ENCODE results near the gene WNK4.

The WNK4 gene

DNA sequence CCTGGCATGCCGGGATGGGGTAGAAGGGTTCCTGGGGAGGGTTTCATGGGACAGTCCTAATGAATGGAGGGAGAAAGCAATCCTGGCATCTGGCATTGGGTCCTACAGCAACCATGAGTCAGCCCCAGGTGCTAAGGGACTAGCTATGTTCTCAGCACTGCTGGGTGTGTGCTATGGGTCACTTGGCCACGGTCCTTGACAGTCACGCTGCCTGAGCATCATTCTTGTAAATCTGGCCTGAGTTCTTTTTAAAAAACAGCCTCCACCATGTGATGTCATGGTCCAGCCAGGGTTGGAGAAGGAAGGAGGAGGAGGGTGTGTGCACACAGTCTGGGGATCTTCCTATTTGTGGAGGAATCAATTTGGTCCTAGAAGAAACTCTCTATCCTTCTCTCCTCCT, 25.6 kb upstream of the WNK4 start:
- TF ChIP-seq, protein P1, sequence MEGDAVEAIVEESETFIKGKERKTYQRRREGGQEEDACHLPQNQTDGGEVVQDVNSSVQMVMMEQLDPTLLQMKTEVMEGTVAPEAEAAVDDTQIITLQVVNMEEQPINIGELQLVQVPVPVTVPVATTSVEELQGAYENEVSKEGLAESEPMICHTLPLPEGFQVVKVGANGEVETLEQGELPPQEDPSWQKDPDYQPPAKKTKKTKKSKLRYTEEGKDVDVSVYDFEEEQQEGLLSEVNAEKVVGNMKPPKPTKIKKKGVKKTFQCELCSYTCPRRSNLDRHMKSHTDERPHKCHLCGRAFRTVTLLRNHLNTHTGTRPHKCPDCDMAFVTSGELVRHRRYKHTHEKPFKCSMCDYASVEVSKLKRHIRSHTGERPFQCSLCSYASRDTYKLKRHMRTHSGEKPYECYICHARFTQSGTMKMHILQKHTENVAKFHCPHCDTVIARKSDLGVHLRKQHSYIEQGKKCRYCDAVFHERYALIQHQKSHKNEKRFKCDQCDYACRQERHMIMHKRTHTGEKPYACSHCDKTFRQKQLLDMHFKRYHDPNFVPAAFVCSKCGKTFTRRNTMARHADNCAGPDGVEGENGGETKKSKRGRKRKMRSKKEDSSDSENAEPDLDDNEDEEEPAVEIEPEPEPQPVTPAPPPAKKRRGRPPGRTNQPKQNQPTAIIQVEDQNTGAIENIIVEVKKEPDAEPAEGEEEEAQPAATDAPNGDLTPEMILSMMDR (IDR thresholded peaks at IDR 0.05; ENCODE audit: low read depth, low read length), result no peak
- Histone ChIP-seq H3K9me3 (ENCODE audit: severe bottlenecking) (no peaks in the 10 kb centered on the region), H3K4me3 (ENCODE audit: low read depth, low read length) (no peak overlapping the region), H3K36me3 (peaks cover 11% of the 10 kb centered on the region), H3K27ac (no peak overlapping the region), H3K27me3 (ENCODE audit: insufficient read depth, low read depth, severe bottlenecking) (no peaks in the 10 kb centered on the region)
- DNase-seq, result no peak

DNA sequence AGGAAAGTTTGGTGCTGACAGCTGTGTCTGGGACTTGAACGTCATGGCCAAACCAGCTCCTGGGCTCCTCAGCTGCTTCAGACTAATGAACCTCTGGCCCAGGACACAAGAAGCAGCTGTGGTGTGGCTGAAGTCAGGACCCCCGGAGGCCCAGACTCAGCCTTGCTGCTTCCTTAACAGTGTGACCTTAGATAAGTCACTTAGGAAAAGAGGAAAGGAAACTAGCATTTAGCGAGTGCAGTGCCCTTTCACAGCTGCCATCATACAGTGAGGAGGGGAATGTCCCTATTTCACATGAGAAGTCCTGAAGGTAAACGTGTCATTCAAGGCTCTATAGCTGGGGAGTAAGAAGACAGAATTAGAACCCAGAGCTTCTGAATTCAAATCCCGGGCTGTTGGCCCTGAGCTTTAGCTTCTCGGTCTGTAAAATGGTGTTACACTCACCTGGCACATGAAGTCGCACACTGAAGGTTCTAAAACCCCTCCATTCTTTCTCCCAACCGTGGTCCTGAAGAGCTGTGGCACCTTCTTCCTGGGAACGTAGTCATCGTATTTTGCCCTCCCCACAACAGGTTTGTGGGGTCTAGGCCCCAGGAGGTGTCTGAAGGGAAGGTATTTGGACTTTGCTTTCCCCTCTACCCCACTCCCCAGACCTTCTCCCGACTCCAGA, 20.3 kb upstream of the WNK4 start:
- Histone ChIP-seq H3K27me3 (ENCODE audit: insufficient read depth, low read depth, severe bottlenecking) (no peaks in the 10 kb centered on the region), H3K4me3 (ENCODE audit: low read depth, low read length) (peak overlapping the region; percentile 78), H3K9me3 (ENCODE audit: severe bottlenecking) (no peaks in the 10 kb centered on the region), H3K27ac (peak overlapping the region; percentile 70; the same call in 1 of the 2 replicates), H3K36me3 (peaks cover 11% of the 10 kb centered on the region)
- no peak for DNase-seq
- TF ChIP-seq, protein P1 (IDR thresholded peaks at IDR 0.05; ENCODE audit: low read depth, low read length), result no peak

DNA sequence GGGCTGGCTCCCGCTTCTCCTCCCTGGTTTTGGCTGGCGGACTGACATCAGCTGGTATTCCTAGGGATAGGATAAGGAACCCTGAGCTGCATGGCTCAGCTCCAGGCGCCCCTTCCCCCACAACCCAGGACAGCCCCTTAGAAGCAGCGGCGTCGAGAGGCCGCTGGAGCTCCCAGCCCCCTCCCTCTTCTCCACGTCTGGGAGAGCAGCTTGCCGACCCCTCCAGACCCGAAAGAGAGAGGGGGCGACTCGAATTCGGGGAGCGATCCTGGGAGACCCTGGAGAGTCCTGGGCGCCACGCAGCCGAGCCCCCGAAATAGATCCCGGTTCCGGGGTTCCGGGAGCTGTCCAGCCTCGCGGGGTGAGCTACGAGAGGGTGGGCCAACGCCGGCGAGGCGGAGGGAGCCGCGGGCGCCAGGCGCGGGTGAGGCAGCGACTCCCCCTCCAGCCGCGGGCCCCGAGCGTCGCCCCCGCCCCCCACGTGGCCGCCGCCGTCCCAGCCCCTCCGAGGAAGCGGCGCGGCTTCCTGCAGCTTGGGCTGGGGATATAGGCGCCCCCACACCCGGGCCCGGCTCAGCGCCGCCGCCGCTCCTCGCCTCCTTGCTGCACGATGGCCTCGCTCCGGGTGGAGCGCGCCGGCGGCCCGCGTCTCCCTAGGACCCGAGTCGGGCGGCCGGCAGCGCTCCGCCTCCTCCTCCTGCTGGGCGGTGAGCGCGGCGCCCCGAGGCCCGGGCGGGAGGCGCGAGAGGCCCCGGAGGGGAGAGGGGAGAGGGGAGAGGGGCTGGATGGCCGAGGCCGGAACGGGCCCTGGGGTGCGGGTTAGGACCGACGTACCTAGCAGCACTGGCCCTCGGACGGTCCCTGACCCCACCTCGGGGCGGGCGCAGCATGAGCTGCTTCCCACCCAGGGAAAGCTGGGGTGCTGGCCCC, 19.5 kb upstream of the WNK4 start, which contains the start of gene RAMP2:
RAMP2 (plus strand) TSS at position 576 of the 930 bp plus-strand sequence; CDS start at position 611, 35 bp downstream.
- Histone ChIP-seq H3K27me3 (ENCODE audit: insufficient read depth, low read depth, severe bottlenecking) (no peaks in the 10 kb centered on the region), H3K27ac (peak within 1 kb of the TSS; percentile 70), H3K36me3 (peaks cover 11% of the 10 kb centered on the region), H3K9me3 (ENCODE audit: severe bottlenecking) (no peaks in the 10 kb centered on the region), H3K4me3 (ENCODE audit: low read depth, low read length) (peak within 1 kb of the TSS; percentile 78)
- DNase-seq, result peak; percentile 69
- TF ChIP-seq, protein P1 (IDR thresholded peaks at IDR 0.05; ENCODE audit: low read depth, low read length), result no peak

DNA sequence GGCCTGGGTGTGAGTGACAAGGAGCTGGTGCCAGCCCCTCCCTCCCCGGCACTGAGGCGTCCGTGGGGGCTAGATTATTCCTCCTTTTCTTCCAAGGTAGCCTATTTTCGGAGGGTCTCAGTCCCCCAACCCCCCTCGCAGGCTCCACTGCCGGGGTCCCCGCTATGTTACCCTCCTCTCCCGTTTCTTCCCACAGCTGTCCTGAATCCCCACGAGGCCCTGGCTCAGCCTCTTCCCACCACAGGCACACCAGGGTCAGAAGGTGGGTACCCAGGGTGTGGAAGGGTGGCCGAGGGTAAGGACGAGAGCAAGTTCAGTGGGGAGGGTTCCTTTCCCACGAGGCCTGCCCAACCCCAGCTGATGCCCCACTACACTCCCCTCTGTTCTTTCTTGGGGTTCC, 18.8 kb upstream of the WNK4 start:
- DNase-seq, result no peak
- Histone ChIP-seq H3K4me3 (ENCODE audit: low read depth, low read length) (peak overlapping the region; percentile 78), H3K27ac (peak overlapping the region; percentile 70), H3K36me3 (peaks cover 11% of the 10 kb centered on the region), H3K27me3 (ENCODE audit: insufficient read depth, low read depth, severe bottlenecking) (no peaks in the 10 kb centered on the region), H3K9me3 (ENCODE audit: severe bottlenecking) (no peaks in the 10 kb centered on the region)
- TF ChIP-seq, protein P1 (IDR thresholded peaks at IDR 0.05; ENCODE audit: low read depth, low read length), result no peak

DNA sequence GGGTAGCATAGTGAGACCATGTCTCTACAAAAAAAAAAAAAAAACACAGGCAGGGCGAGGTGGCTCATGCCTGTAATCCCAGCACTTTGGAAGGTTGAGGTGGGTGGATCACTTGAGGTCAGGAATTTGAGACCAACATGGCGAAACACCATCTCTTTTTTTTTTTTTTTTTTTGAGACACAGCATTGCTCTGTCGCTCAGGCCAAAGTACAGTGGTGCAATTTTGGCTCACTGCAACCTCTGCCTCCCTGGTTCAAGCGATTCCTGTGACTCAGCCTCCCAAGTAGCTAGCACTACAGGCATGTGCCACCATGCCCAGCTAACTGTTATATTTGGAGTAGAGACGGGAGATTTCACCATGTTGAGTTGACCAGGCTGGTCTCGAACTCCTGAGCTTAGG, 14.3 kb upstream of the WNK4 start:
- Histone ChIP-seq H3K9me3 (ENCODE audit: severe bottlenecking) (no peaks in the 10 kb centered on the region), H3K36me3 (no peaks in the 10 kb centered on the region), H3K27me3 (ENCODE audit: insufficient read depth, low read depth, severe bottlenecking) (no peaks in the 10 kb centered on the region), H3K27ac (no peak overlapping the region), H3K4me3 (ENCODE audit: low read depth, low read length) (no peak overlapping the region)
- DNase-seq, result no peak
- TF ChIP-seq, protein P1 (IDR thresholded peaks at IDR 0.05; ENCODE audit: low read depth, low read length), result no peak
